ENCODE data around the gene C1orf50. TPM values are rescaled to one million over a fixed set of nuclear protein-coding genes. Genes with fewer than 3 reads are reported as not detected.

Gene C1orf50
- total RNA-seq, 2 donors from 2014 or later: 3.0 to 3.6 TPM

DNA sequence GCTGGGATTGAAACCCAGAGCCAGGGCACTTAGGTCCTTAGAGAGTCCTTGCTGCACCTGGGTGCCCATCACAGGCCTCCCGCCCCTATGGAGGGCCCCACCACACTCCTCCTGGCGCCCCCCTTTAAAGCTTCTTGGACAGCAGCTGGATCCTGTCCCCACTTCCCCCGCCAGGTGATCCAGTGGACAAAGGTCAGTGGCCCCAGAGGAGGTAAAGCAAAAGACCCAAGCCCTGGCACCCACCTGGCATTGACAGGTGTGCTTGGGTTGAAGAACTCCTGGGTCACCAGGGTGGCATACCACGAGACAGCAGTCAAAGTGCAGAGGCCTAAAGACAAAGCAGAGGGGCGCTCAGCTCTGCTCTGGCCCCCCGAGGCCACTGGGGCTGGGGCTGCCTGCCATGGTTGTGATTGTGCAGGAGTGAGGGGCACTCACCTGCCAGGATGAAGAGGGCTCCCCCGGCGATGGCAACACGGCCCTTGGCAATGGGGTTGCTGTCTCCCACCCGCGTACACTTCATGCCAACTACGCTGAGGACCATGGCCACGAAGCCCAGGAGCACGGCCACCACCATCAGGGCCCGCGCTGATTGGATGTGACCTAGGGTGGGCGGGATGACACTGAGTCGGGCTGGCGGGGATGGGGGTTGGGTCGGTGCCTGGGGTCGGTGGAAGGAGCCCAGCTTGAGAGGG lies 28.9 kb upstream of the C1orf50 start:
- DNase-seq (ENCODE audit: low spot score): no peak
- Histone ChIP-seq H3K4me1 (no peaks in the 10 kb centered on the region), H3K4me3 (no peak overlapping the region), H3K27me3 (no peaks in the 10 kb centered on the region), H3K27ac (no peak overlapping the region), H3K9me3 (no peaks in the 10 kb centered on the region), H3K36me3 (no peaks in the 10 kb centered on the region)
- TF ChIP-seq, protein P1, sequence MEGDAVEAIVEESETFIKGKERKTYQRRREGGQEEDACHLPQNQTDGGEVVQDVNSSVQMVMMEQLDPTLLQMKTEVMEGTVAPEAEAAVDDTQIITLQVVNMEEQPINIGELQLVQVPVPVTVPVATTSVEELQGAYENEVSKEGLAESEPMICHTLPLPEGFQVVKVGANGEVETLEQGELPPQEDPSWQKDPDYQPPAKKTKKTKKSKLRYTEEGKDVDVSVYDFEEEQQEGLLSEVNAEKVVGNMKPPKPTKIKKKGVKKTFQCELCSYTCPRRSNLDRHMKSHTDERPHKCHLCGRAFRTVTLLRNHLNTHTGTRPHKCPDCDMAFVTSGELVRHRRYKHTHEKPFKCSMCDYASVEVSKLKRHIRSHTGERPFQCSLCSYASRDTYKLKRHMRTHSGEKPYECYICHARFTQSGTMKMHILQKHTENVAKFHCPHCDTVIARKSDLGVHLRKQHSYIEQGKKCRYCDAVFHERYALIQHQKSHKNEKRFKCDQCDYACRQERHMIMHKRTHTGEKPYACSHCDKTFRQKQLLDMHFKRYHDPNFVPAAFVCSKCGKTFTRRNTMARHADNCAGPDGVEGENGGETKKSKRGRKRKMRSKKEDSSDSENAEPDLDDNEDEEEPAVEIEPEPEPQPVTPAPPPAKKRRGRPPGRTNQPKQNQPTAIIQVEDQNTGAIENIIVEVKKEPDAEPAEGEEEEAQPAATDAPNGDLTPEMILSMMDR (IDR thresholded peaks at IDR 0.05): no peak

DNA sequence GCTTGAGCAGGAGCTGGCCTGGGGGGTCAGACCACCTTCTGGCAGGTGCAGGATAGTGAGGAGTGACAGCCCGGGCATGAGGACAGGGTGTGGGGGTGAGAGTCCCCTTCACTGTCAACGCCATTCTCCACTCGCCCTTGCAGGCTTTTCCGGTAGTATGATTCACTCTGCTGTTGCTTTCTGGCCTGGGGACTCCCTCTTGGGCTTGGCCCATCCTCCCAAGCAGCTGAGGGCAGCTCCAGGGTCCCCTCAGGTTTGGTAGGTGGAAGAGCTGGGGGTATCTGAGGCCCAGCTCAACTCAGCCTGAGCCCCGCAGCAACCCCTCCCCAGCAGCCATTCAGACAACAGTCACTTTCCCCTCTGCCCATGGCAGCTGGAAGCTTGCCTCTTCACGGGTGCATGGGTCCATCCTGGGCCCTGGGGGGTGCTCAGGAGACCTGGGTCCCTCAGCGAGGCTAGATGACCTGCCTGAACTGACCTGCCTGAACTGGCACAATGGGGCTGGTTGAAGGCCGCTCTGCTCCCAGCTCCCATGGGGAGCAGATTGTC lies 28.3 kb upstream of the C1orf50 start:
- no peaks in the 10 kb centered on the region for H3K36me3 ChIP-seq
- DNase-seq (ENCODE audit: low spot score): no peak
- TF ChIP-seq, protein P1 (IDR thresholded peaks at IDR 0.05): no peak
- H3K4me3 ChIP-seq: no peak overlapping the region
- no peaks in the 10 kb centered on the region for H3K4me1 ChIP-seq
- no peaks in the 10 kb centered on the region for H3K9me3 ChIP-seq
- H3K27ac ChIP-seq: no peak overlapping the region
- no peaks in the 10 kb centered on the region for H3K27me3 ChIP-seq

DNA sequence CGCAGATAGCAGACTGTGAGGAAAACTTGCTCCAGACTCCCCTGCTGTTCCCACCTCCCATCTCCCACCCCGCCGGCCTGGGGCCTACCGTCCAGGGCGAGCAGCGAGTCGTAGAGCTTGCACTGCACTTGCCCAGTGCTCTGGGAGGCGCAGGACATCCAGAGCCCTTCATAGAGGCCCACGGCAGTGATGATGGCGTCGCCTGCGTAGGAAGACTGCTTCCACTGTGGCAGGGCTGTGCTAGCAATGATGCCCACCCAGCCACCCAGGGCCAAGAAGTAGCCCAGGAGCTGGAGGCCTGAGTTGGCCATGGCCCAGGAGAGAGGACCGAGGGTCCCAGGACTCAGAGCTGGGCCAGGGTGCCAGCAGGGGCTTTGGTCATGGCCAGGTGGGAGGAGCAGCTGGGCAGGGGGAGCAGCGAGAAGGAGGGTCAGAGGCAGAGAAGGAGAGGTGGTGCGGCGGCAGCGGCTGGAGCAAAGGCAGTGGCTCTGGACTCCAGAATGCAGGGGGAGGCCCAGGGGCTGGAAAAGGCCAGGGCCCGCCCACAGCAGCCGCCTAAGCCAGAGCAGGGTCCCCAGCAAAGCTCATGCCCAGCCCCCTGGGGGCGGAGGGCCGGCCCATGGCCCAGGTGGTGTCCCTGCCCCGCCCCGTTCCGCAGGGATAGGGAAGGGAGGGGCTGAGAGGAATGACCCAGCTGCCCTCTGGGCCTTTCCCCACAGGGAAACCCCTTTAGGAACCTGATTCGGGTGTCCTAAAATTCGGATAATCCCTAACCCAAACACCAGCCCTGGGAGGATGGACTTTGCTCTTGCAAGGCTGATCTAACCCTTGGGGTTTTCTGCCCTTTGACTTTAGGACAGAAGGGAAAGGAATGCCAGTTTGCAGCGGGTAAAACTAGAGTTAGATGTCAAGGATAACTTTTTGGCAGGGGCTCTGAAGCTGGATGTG lies 27.0 kb upstream of the C1orf50 start, which contains the start of gene CLDN19:
TSS of gene CLDN19 (minus strand) at position 484 of the 948 bp plus-strand sequence. CDS start at position 311, 173 bp downstream.
- Histone ChIP-seq H3K9me3 (no peaks in the 10 kb centered on the region), H3K36me3 (no peaks in the 10 kb centered on the region), H3K4me3 (no peak within 1 kb of the TSS), H3K4me1 (no peaks in the 10 kb centered on the region), H3K27me3 (no peaks in the 10 kb centered on the region), H3K27ac (no peak within 1 kb of the TSS)
- TF ChIP-seq, protein P1 (IDR thresholded peaks at IDR 0.05): no peak
- no peak for DNase-seq (ENCODE audit: low spot score)

DNA sequence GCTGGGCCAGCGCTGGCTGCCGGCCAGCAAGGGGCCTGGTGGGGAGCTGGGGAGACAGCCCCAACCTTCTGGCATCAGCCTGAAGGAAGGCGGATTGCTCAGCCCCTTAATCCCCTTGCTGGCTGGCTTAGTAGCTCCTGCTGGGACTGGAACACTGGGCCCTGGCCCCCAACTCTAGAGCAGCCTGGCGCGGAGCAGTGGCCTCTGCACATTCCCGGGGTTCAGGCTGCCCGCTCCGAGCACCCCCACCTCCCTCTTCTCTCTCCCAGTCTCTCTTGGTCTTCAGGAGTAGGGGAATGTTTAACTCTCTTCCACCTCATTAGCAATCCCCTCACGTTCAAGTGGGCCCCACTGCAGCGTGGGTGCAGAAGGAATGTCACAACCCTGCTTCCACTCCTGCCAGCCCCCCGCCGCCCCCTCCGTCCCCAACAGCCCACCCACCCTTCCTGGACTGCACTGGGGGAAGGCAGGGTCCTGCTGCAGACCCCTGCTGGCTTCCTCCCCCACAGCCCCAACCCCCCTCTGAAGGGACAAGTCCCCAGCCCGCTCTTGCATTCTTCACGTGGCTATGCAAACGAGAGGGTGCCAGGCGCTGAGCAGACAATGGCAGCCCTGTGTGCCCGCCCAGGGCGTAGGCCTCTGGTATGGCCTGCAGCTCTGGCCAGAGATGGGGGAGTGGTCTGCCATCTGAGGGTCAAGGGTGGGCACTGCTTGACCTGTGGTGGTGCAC lies 26.0 kb upstream of the C1orf50 start:
- no peak for DNase-seq (ENCODE audit: low spot score)
- H3K36me3 ChIP-seq: peaks cover 3% of the 10 kb centered on the region
- no peaks in the 10 kb centered on the region for H3K4me1 ChIP-seq
- TF ChIP-seq, protein P1 (IDR thresholded peaks at IDR 0.05): no peak
- H3K27ac ChIP-seq: no peak overlapping the region
- H3K27me3 ChIP-seq: no peaks in the 10 kb centered on the region
- no peak overlapping the region for H3K4me3 ChIP-seq
- H3K9me3 ChIP-seq: no peaks in the 10 kb centered on the region

DNA sequence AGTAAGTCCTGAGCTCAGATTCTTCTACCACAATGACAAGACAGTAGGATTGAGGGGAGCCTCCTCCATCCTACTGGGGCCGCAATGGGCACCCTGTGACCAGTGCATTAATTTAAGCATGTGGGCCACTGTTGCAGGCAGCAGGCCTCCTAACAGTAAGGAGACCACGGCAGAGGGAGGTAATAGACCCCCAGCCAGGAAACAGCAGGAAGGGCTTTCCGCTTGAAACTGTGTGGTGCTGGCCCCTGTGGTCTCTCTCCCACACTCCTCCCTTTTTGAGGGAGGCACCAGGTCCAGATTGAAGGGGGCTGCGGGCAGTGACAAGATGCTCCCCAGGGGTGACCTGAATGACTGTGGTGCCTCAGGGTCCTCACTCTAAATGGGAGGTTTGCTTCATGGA lies 25.3 kb upstream of the C1orf50 start:
- TF ChIP-seq, protein P1 (IDR thresholded peaks at IDR 0.05): no peak
- peaks cover 10% of the 10 kb centered on the region for H3K36me3 ChIP-seq
- H3K4me3 ChIP-seq: no peak overlapping the region
- no peaks in the 10 kb centered on the region for H3K4me1 ChIP-seq
- H3K27me3 ChIP-seq: no peaks in the 10 kb centered on the region
- DNase-seq (ENCODE audit: low spot score): no peak
- H3K27ac ChIP-seq: no peak overlapping the region
- no peaks in the 10 kb centered on the region for H3K9me3 ChIP-seq
